Epithelial cell of esophagus (primary cell): Measurements from ENCODE around the gene CDC20B.

ENCODE experiments used
- DNase-seq: peaks from one replicate; pipeline ENCODE4 v3.0.0; 2010; ENCODE audit warnings: low read depth
- H3K4me3 ChIP-seq: 2 replicates; pipeline ENCODE4 v1.5.1; 2011; ENCODE audit warnings: mild to moderate bottlenecking, low read length, control low read depth
- TF ChIP-seq, protein P1 (sequence below): IDR thresholded peaks from 2 replicates; pipeline ENCODE4 v1.5.1; 2011; ENCODE audit warnings: low read depth, mild to moderate bottlenecking, low read length, control low read depth, inconsistent platforms; ENCODE audit not compliant: insufficient read depth; ENCODE audit errors: missing control alignments

CDC20B gene

DNA sequence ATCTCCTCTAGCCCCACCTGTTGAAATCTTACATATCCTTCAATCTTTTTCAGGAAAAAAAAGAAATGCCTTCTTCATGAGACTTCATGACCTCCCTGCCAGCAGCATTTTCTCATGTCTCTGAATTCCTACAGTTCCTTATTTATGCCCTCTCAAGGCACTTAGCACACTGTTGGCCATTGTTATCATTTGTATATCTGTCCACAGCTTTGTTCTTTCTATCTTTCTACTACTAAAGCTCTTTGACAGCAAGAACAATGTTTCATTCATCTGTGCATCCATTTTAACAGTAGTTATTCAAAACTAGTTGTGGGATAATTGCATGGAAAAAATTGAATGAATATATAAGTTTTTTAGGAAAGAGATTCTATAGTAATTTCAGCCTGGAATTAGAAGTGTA is 91.4 kb downstream of the CDC20B start:
- no peak for DNase-seq
- H3K4me3 ChIP-seq, result no peak overlapping the region
- TF ChIP-seq, protein P1, sequence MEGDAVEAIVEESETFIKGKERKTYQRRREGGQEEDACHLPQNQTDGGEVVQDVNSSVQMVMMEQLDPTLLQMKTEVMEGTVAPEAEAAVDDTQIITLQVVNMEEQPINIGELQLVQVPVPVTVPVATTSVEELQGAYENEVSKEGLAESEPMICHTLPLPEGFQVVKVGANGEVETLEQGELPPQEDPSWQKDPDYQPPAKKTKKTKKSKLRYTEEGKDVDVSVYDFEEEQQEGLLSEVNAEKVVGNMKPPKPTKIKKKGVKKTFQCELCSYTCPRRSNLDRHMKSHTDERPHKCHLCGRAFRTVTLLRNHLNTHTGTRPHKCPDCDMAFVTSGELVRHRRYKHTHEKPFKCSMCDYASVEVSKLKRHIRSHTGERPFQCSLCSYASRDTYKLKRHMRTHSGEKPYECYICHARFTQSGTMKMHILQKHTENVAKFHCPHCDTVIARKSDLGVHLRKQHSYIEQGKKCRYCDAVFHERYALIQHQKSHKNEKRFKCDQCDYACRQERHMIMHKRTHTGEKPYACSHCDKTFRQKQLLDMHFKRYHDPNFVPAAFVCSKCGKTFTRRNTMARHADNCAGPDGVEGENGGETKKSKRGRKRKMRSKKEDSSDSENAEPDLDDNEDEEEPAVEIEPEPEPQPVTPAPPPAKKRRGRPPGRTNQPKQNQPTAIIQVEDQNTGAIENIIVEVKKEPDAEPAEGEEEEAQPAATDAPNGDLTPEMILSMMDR, result no peak

DNA sequence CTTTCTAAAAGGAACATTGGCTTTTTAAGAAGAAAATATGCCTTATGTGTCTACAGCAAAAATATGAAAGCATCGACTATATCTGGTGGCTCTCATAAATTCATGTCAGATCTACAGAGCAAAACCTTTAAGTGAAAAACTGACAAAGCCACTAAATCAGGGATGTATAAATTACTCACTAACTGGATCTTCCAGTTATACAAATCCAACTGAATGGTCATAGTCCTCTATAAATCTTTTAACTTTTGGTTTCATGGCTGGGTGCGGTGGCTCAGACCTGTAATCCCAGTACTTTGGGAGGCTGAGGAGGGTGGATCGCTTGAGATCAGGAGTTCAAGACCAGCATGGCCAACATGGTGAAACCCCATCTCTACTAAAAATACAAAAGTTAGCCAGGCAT is 99.8 kb downstream of the CDC20B start:
- TF ChIP-seq, protein P1, result no peak
- DNase-seq, result peak; percentile 42
- H3K4me3 ChIP-seq, result no peak overlapping the region

DNA sequence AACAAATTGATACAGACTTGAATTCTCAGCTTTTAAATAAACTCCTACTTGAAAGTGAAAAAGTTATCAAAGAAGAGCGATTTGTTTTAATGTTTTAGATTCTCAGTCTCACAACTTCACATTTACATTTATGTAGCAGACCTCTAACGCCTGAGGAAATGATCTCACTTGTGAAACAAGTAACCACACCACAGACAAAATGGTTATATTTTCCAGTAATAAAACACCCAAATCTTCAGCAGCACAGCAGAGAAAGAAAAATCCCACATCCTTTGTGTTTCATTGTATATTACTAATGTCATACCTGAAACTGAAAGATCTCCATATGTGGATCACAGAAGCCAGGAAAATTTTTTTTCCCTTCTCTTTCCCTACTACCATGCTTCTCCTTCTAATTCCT is 100.3 kb downstream of the CDC20B start:
- no peak for DNase-seq
- TF ChIP-seq, protein P1, result no peak
- no peak overlapping the region for H3K4me3 ChIP-seq

GRCh38 chr5:55071413-55071812 is 101.6 kb downstream of the CDC20B start:
- TF ChIP-seq, protein P1, result no peak
- no peak overlapping the region for H3K4me3 ChIP-seq
- DNase-seq, result no peak

DNA sequence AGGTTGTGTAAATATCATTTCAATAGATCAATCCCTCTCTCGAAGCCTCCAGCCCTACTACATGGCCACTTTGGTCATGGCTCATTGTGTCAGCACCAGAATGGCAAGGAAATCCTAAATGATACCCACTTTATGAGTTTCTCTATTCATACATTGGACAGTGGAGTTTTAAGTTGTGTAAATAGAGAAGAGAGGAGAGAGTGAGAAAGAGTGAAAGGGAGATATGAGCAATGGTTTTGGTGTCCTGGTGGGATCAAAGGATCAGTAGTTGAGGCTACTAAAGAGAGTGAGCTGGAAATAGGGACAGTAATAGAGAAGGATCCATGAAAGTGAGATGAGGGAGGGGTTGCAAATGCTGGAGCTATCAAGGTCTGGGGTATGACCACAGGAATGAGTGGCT is 102.0 kb downstream of the CDC20B start:
- TF ChIP-seq, protein P1, result no peak
- no peak for DNase-seq
- no peak overlapping the region for H3K4me3 ChIP-seq

DNA sequence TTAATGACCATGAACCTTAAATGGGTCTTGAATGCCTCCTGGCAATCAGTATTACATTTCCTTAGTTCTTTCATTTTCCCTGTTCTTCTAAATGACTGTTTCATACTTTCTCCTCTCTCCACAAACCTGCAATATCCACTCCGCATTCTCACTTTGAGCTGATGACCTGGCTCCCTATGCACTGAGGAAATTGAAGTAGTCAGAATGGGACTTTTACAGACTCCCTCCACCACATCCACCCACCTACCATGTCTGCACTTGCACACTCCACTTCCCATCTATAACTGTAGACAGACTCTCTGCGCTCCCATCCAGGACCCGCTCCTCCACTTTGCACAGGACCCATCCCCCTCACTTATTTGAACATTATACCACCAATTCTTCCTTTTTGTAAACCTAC is 106.7 kb downstream of the CDC20B start:
- TF ChIP-seq, protein P1, result no peak
- no peak overlapping the region for H3K4me3 ChIP-seq
- DNase-seq, result no peak

DNA sequence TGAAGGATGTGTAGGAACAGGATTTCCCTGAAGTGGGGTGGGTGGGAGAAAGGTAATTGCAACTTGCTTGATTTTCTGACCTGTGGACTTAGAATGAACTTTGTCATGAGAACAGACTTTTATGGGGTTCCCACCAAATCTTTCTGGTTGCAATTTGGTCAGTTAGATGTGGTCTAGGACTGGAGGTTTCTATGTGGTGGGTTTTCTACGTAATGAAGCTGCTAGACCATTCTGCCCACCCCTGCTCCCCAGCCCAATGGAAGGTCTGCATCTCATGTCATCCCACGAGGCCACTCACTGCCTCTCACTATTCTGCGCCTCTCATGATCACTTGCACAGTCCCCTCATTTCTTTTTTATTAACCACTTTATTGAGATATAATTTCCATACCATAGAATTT is 108.5 kb downstream of the CDC20B start:
- TF ChIP-seq, protein P1, result no peak
- no peak overlapping the region for H3K4me3 ChIP-seq
- no peak for DNase-seq
